Neural cell (in vitro differentiated cells): ENCODE results near the gene TOX2. TPM values are rescaled to one million over a fixed set of nuclear protein-coding genes. Genes with fewer than 3 reads are reported as not detected.

Experiments
- H2AFZ ChIP-seq: fragments of 200-600, 300-800 bp; sonication (generic), shearing (Covaris generic); 2 replicates; pipeline ENCODE4 v1.6.0; 2014; ENCODE audit warnings: low read depth, mild to moderate bottlenecking, antibody characterized with exemption, low read length, moderate library complexity
- H3F3A ChIP-seq: fragments of 200-600 bp; shearing (Covaris generic); 2 replicates; pipeline ENCODE4 v1.6.1; 2016; ENCODE audit warnings: mild to moderate bottlenecking, moderate library complexity, mixed read lengths, antibody characterized with exemption, low read length; ENCODE audit not compliant: insufficient read depth, poor library complexity, severe bottlenecking
- H3K27ac ChIP-seq: fragments of 200-600, 300-800 bp; sonication (generic), shearing (Covaris generic); 2 replicates; pipeline ENCODE4 v1.5.1; 2014; ENCODE audit warnings: mild to moderate bottlenecking, low read length, moderate library complexity
- H3K27me3 ChIP-seq: fragments of 300-800, 200-600 bp; sonication (generic), shearing (Covaris generic); 2 replicates; pipeline ENCODE4 v1.6.0; 2014; ENCODE audit warnings: mild to moderate bottlenecking, low read depth, low read length, moderate library complexity; ENCODE audit not compliant: insufficient read depth
- H3K36me3 ChIP-seq: fragments of 300-800, 200-600 bp; sonication (generic), shearing (Covaris generic); 2 replicates; pipeline ENCODE4 v1.5.1; 2014; ENCODE audit warnings: mild to moderate bottlenecking, antibody characterized with exemption, low read length, moderate library complexity; ENCODE audit not compliant: insufficient read depth
- H3K4me2 ChIP-seq: fragments of 300-800, 200-600 bp; sonication (generic), shearing (Covaris generic); 2 replicates; pipeline ENCODE4 v1.6.0; 2014; ENCODE audit warnings: mild to moderate bottlenecking, low read length
- H3K4me3 ChIP-seq: fragments of 300-800, 200-600 bp; sonication (generic), shearing (Covaris generic); 2 replicates; pipeline ENCODE4 v1.5.1; 2014; ENCODE audit warnings: mild to moderate bottlenecking, low read length, moderate library complexity
- H3K79me2 ChIP-seq: fragments of 200-600 bp; shearing (Covaris generic); replicated peaks from 2 replicates; pipeline ENCODE4 v1.6.0; 2014; ENCODE audit warnings: mild to moderate bottlenecking, low read length, moderate library complexity; ENCODE audit not compliant: insufficient read depth
- H3K9ac ChIP-seq: fragments of 300-800, 200-600 bp; sonication (generic), shearing (Covaris generic); 2 replicates; pipeline ENCODE4 v1.6.1; 2016; ENCODE audit warnings: mild to moderate bottlenecking, low read length, mixed read lengths
- H3K9me2 ChIP-seq: fragments of 200-600 bp; shearing (Covaris generic); 2 replicates; pipeline ENCODE4 v1.6.1; 2016; ENCODE audit warnings: mild to moderate bottlenecking, low read length, mixed read lengths; ENCODE audit not compliant: insufficient read depth
- H3K9me3 ChIP-seq: fragments of 200-600, 300-800 bp; sonication (generic), shearing (Covaris generic); 2 replicates; pipeline ENCODE4 v1.6.1; 2016; ENCODE audit warnings: mild to moderate bottlenecking, mixed run types, low read length, moderate library complexity, mixed read lengths
- H4K20me1 ChIP-seq: fragments of 200-600 bp; shearing (Covaris generic); 2 replicates; pipeline ENCODE4 v1.6.1; 2016; ENCODE audit warnings: mild to moderate bottlenecking, mixed run types; ENCODE audit not compliant: insufficient read depth
- CTCF ChIP-seq: fragments of 450-650 bp; IDR thresholded peaks from 2 replicates; pipeline ENCODE4 v1.5.1; 2014; ENCODE audit warnings: antibody characterized with exemption, mild to moderate bottlenecking, moderate library complexity; ENCODE audit not compliant: poor library complexity, severe bottlenecking
- EP300 ChIP-seq: fragments of 450-650 bp; conservative IDR thresholded peaks from 2 replicates; pipeline ENCODE4 v1.6.1; 2014; ENCODE audit warnings: antibody characterized with exemption, mild to moderate bottlenecking, moderate library complexity; ENCODE audit not compliant: poor library complexity, severe bottlenecking
- EZH2 ChIP-seq: fragments of 200-600, 300-800 bp; shearing (Covaris generic), sonication (generic); IDR thresholded peaks from 2 replicates; pipeline ENCODE4 v1.6.1; 2014; ENCODE audit warnings: antibody characterized with exemption, low read length, borderline replicate concordance, mild to moderate bottlenecking; ENCODE audit not compliant: insufficient read depth, poor library complexity, severe bottlenecking
- MXI1 ChIP-seq: fragments of 450-650 bp; conservative IDR thresholded peaks from 2 replicates; pipeline ENCODE4 v1.6.1; 2014; ENCODE audit warnings: antibody characterized with exemption, mild to moderate bottlenecking; ENCODE audit not compliant: poor library complexity, severe bottlenecking
- POLR2AphosphoS5 ChIP-seq: IDR thresholded peaks from 2 replicates; pipeline ENCODE4 v1.6.1; 2012
- RAD21 ChIP-seq: fragments of 450-650 bp; conservative IDR thresholded peaks from 2 replicates; pipeline ENCODE4 v1.6.1; 2014; ENCODE audit warnings: antibody characterized with exemption, mild to moderate bottlenecking, moderate library complexity
- REST ChIP-seq: IDR thresholded peaks from 2 replicates; pipeline ENCODE4 v1.6.1; 2012; ENCODE audit warnings: borderline replicate concordance
- SMC3 ChIP-seq: fragments of 450-650 bp; conservative IDR thresholded peaks from 2 replicates; pipeline ENCODE4 v1.6.1; 2014; ENCODE audit warnings: antibody characterized with exemption, mild to moderate bottlenecking, moderate library complexity; ENCODE audit not compliant: poor library complexity
- TAF1 ChIP-seq: IDR thresholded peaks from 2 replicates; pipeline ENCODE4 v1.6.1; 2012; ENCODE audit warnings: low read depth
- polyA plus RNA-seq: library from polyadenylated mRNA; depleted of rRNA; stranded (reverse); fragments of >200 nt; gene quantifications from 2 replicates; pipeline ENCODE4 v1.2.3, GENCODE V29; 2014

Gene TOX2
- polyA plus RNA-seq, 1 donor from 2014 or later = 0.89 TPM

- Histone ChIP-seq H3K9me3 (no peaks in the 10 kb centered on the region), H3K27me3 (no peaks in the 10 kb centered on the region), H3K4me3 (no peak overlapping the region), H3K9me2 (no peaks in the 10 kb centered on the region), H4K20me1 (no peaks in the 10 kb centered on the region), H3K27ac (no peak overlapping the region), H3K4me2 (no peak overlapping the region), H3K79me2 (no peaks in the 10 kb centered on the region), H3K9ac (no peak overlapping the region), H3K36me3 (no peaks in the 10 kb centered on the region), H2AFZ (no peak overlapping the region), H3F3A (no peaks in the 10 kb centered on the region)
- TF ChIP-seq RAD21 (no peak), SMC3 (no peak)
These were observed 171.2 kb downstream of the TOX2 start for GRCh38 chr20:44085616-44086434.

GRCh38 chr20:44087051-44087856 lies 172.6 kb downstream of the TOX2 start:
- H3K9ac ChIP-seq = no peak overlapping the region
- no peaks in the 10 kb centered on the region for H3K9me3 ChIP-seq
- H3K9me2 ChIP-seq = no peaks in the 10 kb centered on the region
- H4K20me1 ChIP-seq = no peaks in the 10 kb centered on the region
- no peak overlapping the region for H3K4me2 ChIP-seq
- H3K27me3 ChIP-seq = no peaks in the 10 kb centered on the region
- H3K79me2 ChIP-seq = no peaks in the 10 kb centered on the region
- H3F3A ChIP-seq = no peaks in the 10 kb centered on the region
- H3K27ac ChIP-seq = no peak overlapping the region
- H2AFZ ChIP-seq = no peak overlapping the region
- TF ChIP-seq MXI1 (no peak), EP300 (no peak), REST (no peak), EZH2 (no peak), RAD21 (no peak), SMC3 (no peak), TAF1 (no peak), CTCF (no peak), POLR2AphosphoS5 (no peak)
- H3K36me3 ChIP-seq = no peaks in the 10 kb centered on the region
- H3K4me3 ChIP-seq = no peak overlapping the region
